A549 (cell line): Measurements from ENCODE around the gene CSNK1E. TPM values are rescaled to one million over a fixed set of nuclear protein-coding genes. Genes with fewer than 3 reads are reported as not detected.

Experiments
- ATAC-seq, 2 experiments: fragments of 200-7000 bp in 1 of 2; fragments of >200 bp in 1 of 2; cut with Nextera tagmentation in 1 of 2; cut with Tn5 transposase in 1 of 2; 3 replicates each; pipeline versions ENCODE4 v1.8.0 to v1.9.1; 2018 to 2020; ENCODE audit warnings: mild to moderate bottlenecking in 1 of 2, moderate library complexity in 1 of 2
- CTCF ChIA-PET: fragments of 300-600 bp; sonication (Branson Sonifier 250); formaldehyde crosslinking; extraction: SDS; loops from one replicate; lab custom pipeline; 2021; ENCODE audit warnings: antibody characterized with exemption, inconsistent platforms; lab: Yijun Ruan, JAX
- POLR2A ChIA-PET: fragments of 350-600 bp; formaldehyde crosslinking; extraction: SDS; loops from one replicate; lab custom pipeline; 2021; ENCODE audit warnings: antibody characterized with exemption, inconsistent platforms; lab: Yijun Ruan, JAX
- DNase-seq, 2 experiments: peaks; one replicate each; pipeline versions ENCODE4 v3.0.0 to v3.0.0-alpha.2; 2011 to 2016; ENCODE audit warnings: low read depth in 1 of 2, low spot score in 1 of 2
- FAIRE-seq: peaks from 2 replicates; lab custom pipeline; 2011; peaks lifted over from hg19 to GRCh38; lab: Jason Lieb, UNC
- H3K27ac ChIP-seq, 2 experiments: fragments of >200 bp; sonication (Bioruptor Twin); formaldehyde crosslinking; 3 replicates each; pipeline ENCODE4 v1.5.1; 2016 to 2017
- H3K4me1 ChIP-seq: fragments of >200 bp; sonication (Bioruptor Twin); formaldehyde crosslinking; 3 replicates; pipeline ENCODE4 v1.6.1; 2016
- H3K4me2 ChIP-seq: fragments of >200 bp; sonication (Bioruptor Twin); formaldehyde crosslinking; 3 replicates; pipeline ENCODE4 v1.6.1; 2016
- H3K4me3 ChIP-seq: fragments of >200 bp; sonication (Bioruptor Twin); formaldehyde crosslinking; 3 replicates; pipeline ENCODE4 v1.5.1; 2016
- H3K9me3 ChIP-seq: fragments of >200 bp; sonication (Bioruptor Twin); formaldehyde crosslinking; 3 replicates; pipeline ENCODE4 v1.6.1; 2016
- CBX2 ChIP-seq: fragments of 200-600 bp; sonication (generic); IDR thresholded peaks from 2 replicates; pipeline ENCODE4 v1.6.1; 2016; ENCODE audit warnings: low read depth, mild to moderate bottlenecking, borderline replicate concordance
- CHD2 ChIP-seq: fragments of 150-350 bp; IDR thresholded peaks from 2 replicates; pipeline ENCODE4 v1.6.1; 2014; ENCODE audit warnings: low read length; ENCODE audit not compliant: partially characterized antibody
- CHD4 ChIP-seq: fragments of 200-600 bp; sonication (generic); IDR thresholded peaks from 2 replicates; pipeline ENCODE4 v1.6.1; 2016; ENCODE audit warnings: antibody characterized with exemption, mild to moderate bottlenecking, borderline replicate concordance
- EHF ChIP-seq: fragments of 250-450 bp; sonication (Bioruptor Pico); IDR thresholded peaks from 2 replicates; pipeline ENCODE4 v1.5.0; 2020; ENCODE audit warnings: mild to moderate bottlenecking
- ESRRA ChIP-seq: fragments of 150-350 bp; IDR thresholded peaks from 2 replicates; pipeline ENCODE4 v1.6.1; 2014; ENCODE audit warnings: mild to moderate bottlenecking, low read length, borderline replicate concordance
- FOSB ChIP-seq: fragments of 250-450 bp; sonication (Bioruptor Pico); IDR thresholded peaks from 2 replicates; pipeline ENCODE4 v1.5.0; 2020; ENCODE audit warnings: mild to moderate bottlenecking, moderate library complexity
- HOXA7 ChIP-seq: fragments of 250-450 bp; sonication (Bioruptor Pico); IDR thresholded peaks from 2 replicates; pipeline ENCODE4 v1.5.0; 2020; ENCODE audit warnings: mild to moderate bottlenecking, moderate library complexity
- HOXB13 ChIP-seq: fragments of 250-450 bp; sonication (Bioruptor Pico); IDR thresholded peaks from 2 replicates; pipeline ENCODE4 v1.5.0; 2020; ENCODE audit warnings: low read depth, mild to moderate bottlenecking, moderate library complexity
- JUNB ChIP-seq: fragments of >200 bp; sonication (Bioruptor Twin); formaldehyde crosslinking; IDR thresholded peaks from 2 replicates; pipeline ENCODE4 v1.6.1; 2016
- MYC ChIP-seq: IDR thresholded peaks from 2 replicates; pipeline ENCODE4 v1.6.1; 2012; ENCODE audit warnings: mild to moderate bottlenecking, inconsistent platforms, low read length, improper control_type of control experiment, borderline replicate concordance
- PHF8 ChIP-seq: fragments of 200-600 bp; sonication (generic); IDR thresholded peaks from 2 replicates; pipeline ENCODE4 v1.6.1; 2016; ENCODE audit warnings: low read depth, mild to moderate bottlenecking, antibody characterized with exemption, moderate library complexity, borderline replicate concordance
- RARB ChIP-seq: fragments of 250-450 bp; sonication (Bioruptor Pico); IDR thresholded peaks from 2 replicates; pipeline ENCODE4 v1.8.0; 2021; ENCODE audit warnings: mild to moderate bottlenecking, moderate library complexity
- SREBF2 ChIP-seq: fragments of 450-650 bp; IDR thresholded peaks from 2 replicates; pipeline ENCODE4 v1.6.1; 2014; ENCODE audit warnings: mild to moderate bottlenecking, moderate library complexity
- TFCP2L1 ChIP-seq: fragments of 250-450 bp; sonication (Bioruptor Pico); IDR thresholded peaks from 2 replicates; pipeline ENCODE4 v1.5.0; 2021; ENCODE audit warnings: mild to moderate bottlenecking
- ZFP36 ChIP-seq: fragments of 450-650 bp; IDR thresholded peaks from 2 replicates; pipeline ENCODE4 v1.6.1; 2014; ENCODE audit warnings: borderline replicate concordance; ENCODE audit not compliant: partially characterized antibody
- ZSCAN20 ChIP-seq: fragments of 250-450 bp; sonication (Bioruptor Pico); IDR thresholded peaks from 2 replicates; pipeline ENCODE4 v1.8.0; 2022; ENCODE audit warnings: mild to moderate bottlenecking, moderate library complexity
- WGBS: methylation state at CpG from one replicate; pipeline ENCODE4 v1.1.6; 2017; ENCODE audit errors: missing lambda C conversion rate; 5-methylcytosine and 5-hydroxymethylcytosine counted together
- polyA plus RNA-seq, 4 experiments: library from polyadenylated mRNA; depleted of rRNA in 3 of 4; stranded (reverse); fragments of >200 nt; fragmentation: RNase III in 1 of 4; extraction: RNeasy Plus Mini Kit Qiagen cat#74134 plus additional on column Dnase treatment in 1 of 4; gene quantifications; 2 replicates in 3 of 4; 3 replicates in 1 of 4; pipeline ENCODE4 v1.2.3, GENCODE V29; 2011 to 2017
- TF ChIP-seq, protein P1 (sequence below): fragments of 450-650 bp; IDR thresholded peaks from 2 replicates; pipeline ENCODE4 v1.6.1; 2014; ENCODE audit warnings: antibody characterized with exemption
- TF ChIP-seq, protein P2 (sequence below): fragments of >200 bp; sonication (Bioruptor Twin); formaldehyde crosslinking; IDR thresholded peaks from 3 replicates; pipeline ENCODE4 v1.5.1; 2016
- TF ChIP-seq, protein P3 (sequence below): fragments of 250-450 bp; sonication (Bioruptor Pico); IDR thresholded peaks from 2 replicates; pipeline ENCODE4 v1.5.0; 2021; ENCODE audit warnings: mild to moderate bottlenecking, moderate library complexity, borderline replicate concordance

CSNK1E gene
- polyA plus RNA-seq, 2 of the 4 experiments (the other 2 are of a cell fraction) = 59.3 to 60.9 TPM

DNA sequence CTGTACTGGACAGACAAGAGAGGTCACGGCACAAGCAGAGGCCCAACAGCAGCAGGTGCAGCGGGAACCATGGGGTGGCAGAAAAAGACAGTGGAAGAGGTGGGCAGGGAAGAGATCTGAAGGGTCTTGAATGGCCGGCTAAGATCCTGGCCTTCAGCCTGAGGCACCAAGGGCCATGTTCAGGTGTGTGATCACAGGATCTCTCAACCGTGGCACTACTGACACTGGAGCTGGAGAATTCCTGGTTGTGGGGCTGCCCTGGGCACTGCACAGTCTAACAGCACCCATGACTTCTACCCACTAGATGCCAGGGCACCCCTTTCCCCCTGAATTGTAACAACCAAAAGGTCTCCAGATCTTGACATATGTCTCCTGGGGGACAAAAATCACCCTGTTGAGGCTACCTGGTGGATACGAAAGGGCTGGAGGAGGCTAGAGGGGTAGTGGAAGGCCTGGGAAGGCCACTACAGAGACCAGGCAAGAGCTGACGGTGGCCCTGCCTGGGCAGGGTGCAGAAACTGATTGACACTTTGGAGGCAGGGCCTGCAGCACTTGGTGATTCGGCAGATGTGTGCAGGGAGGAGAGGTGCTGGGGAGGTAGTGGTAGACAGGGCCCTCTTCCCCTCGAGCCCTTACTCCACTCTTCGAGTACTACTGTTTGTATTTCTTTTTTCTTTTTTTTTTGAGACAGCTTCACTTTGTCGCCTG is 8.3 kb downstream of the CSNK1E start:
- ChIA-PET CTCF (no interaction called here), POLR2A (no interaction called here)
- WGBS = 86% methylated on average over 9 of the region's 10 CpGs
- no peak overlapping the region for H3K27ac ChIP-seq
- no peak for DNase-seq
- TF ChIP-seq CHD4 (no peak), CBX2 (no peak), RARB (CRISPR knock-in tag) (no peak), JUNB (no peak), EHF (CRISPR knock-in tag) (no peak), ZSCAN20 (no peak), TFCP2L1 (CRISPR knock-in tag) (no peak), CHD2 (no peak), HOXA7 (no peak), HOXB13 (no peak), MYC (no peak), ZFP36 (no peak)
- TF ChIP-seq, protein P1, sequence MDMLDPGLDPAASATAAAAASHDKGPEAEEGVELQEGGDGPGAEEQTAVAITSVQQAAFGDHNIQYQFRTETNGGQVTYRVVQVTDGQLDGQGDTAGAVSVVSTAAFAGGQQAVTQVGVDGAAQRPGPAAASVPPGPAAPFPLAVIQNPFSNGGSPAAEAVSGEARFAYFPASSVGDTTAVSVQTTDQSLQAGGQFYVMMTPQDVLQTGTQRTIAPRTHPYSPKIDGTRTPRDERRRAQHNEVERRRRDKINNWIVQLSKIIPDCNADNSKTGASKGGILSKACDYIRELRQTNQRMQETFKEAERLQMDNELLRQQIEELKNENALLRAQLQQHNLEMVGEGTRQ = no peak
- TF ChIP-seq, protein P2, sequence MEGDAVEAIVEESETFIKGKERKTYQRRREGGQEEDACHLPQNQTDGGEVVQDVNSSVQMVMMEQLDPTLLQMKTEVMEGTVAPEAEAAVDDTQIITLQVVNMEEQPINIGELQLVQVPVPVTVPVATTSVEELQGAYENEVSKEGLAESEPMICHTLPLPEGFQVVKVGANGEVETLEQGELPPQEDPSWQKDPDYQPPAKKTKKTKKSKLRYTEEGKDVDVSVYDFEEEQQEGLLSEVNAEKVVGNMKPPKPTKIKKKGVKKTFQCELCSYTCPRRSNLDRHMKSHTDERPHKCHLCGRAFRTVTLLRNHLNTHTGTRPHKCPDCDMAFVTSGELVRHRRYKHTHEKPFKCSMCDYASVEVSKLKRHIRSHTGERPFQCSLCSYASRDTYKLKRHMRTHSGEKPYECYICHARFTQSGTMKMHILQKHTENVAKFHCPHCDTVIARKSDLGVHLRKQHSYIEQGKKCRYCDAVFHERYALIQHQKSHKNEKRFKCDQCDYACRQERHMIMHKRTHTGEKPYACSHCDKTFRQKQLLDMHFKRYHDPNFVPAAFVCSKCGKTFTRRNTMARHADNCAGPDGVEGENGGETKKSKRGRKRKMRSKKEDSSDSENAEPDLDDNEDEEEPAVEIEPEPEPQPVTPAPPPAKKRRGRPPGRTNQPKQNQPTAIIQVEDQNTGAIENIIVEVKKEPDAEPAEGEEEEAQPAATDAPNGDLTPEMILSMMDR = no peak
- H3K4me1 ChIP-seq = peaks cover 57% of the 10 kb centered on the region
- FAIRE-seq = no peak
- no peaks in the 10 kb centered on the region for H3K9me3 ChIP-seq
- H3K4me3 ChIP-seq = no peak overlapping the region
- H3K4me2 ChIP-seq = no peak overlapping the region
- no peak for ATAC-seq

DNA sequence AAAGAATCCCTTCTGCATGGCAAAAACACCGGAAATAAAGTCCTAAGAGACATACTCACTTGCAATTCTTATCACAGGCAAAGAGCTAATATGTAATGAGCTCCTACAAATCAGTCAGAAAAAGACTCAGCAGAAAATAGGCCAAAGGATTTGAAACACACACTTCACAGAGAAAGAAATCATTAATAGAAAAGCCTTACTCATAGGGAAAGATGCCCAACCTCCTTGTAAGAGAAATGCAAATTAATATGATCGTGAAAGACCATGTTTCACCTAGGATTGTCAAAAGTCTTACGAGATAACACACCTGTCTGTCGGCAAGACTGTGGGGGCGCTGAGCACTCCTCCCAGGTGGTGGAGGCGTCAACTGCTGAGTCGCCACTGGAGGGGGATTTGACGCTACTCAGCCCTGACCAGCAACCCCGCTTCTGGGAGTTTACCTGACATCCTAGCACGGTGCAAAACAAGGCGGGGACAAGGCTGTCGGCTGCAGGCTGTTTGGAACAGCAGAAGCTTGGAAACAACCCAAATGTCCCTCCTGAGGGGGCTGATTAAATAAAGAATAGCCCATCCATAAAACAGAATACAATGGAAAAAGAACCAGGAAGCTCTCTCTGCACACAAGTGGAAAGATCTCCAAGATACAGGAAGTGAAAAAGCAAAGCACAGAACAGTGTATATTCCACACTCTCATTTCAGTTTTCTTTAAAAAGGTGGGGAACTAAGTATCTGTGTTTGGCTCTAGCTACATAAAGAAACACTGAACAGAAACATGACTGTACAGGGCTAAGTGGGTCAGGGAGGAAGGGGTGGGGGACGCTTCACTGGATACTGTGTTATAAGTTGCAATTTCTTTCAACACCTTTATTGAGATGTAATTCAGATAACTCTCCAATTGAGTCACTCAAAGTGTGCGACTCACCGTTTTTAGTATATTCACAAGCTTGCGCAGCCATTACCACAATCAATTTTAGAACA is 11.5 kb downstream of the CSNK1E start:
- Histone ChIP-seq H3K4me2 (peak overlapping the region; percentile 62), H3K27ac (peak overlapping the region; percentile 3 to 74; a peak in 5 of 6 replicates), H3K9me3 (no peaks in the 10 kb centered on the region), H3K4me3 (no peak overlapping the region), H3K4me1 (peaks cover 36% of the 10 kb centered on the region)
- TF ChIP-seq, protein P3, sequence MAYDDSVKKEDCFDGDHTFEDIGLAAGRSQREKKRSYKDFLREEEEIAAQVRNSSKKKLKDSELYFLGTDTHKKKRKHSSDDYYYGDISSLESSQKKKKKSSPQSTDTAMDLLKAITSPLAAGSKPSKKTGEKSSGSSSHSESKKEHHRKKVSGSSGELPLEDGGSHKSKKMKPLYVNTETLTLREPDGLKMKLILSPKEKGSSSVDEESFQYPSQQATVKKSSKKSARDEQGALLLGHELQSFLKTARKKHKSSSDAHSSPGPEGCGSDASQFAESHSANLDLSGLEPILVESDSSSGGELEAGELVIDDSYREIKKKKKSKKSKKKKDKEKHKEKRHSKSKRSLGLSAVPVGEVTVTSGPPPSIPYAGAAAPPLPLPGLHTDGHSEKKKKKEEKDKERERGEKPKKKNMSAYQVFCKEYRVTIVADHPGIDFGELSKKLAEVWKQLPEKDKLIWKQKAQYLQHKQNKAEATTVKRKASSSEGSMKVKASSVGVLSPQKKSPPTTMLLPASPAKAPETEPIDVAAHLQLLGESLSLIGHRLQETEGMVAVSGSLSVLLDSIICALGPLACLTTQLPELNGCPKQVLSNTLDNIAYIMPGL (CRISPR knock-in tag) = no peak
- TF ChIP-seq HOXA7 = no peak
- no peak for TF ChIP-seq MYC
- TF ChIP-seq SREBF2 = no peak
- TF ChIP-seq FOSB (CRISPR knock-in tag) = no peak
- no peak for TF ChIP-seq ZSCAN20
- no peak for TF ChIP-seq CHD4
- TF ChIP-seq PHF8 = no peak
- TF ChIP-seq CHD2 = no peak
- TF ChIP-seq ESRRA = no peak
- 19% methylated on average over 13 of the region's 16 CpGs for WGBS
- no peak for FAIRE-seq
- CTCF ChIA-PET = interaction anchor here (0.8 to 1.1 kb wide), 2 partner anchors 17 to 253 kb away, joined by 3 read pairs; no protein-coding TSS in a partner anchor
- peak; percentile 61 to 70; a peak in 5 of 6 replicates for ATAC-seq
- DNase-seq = no peak
- POLR2A ChIA-PET = interaction anchor here (0.7 kb wide), 1 partner anchor 66 kb away, joined by 12 read pairs; no protein-coding TSS in a partner anchor
